Keratinocyte (primary cell): ENCODE measurements around the gene JAM3.

Source experiments
- EZH2 ChIP-seq: IDR thresholded peaks from one replicate; pipeline ENCODE4 v1.6.1; 2012; ENCODE audit warnings: inconsistent platforms, mild to moderate bottlenecking, low read length, moderate library complexity
- TF ChIP-seq, protein P1 (sequence below), 3 experiments: IDR thresholded peaks in 1 of 3; conservative IDR thresholded peaks in 1 of 3; optimal IDR thresholded peaks in 1 of 3; 2 replicates in 2 of 3; 3 replicates in 1 of 3; pipeline versions ENCODE3 to v1.5.1; 2011; ENCODE audit warnings: low read length in 3 of 3, mild to moderate bottlenecking in 3 of 3, moderate library complexity in 2 of 3, control low read depth in 1 of 3, inconsistent platforms in 1 of 3; ENCODE audit not compliant: insufficient read depth in 2 of 3; ENCODE audit errors: extremely low read depth in 1 of 3

DNA sequence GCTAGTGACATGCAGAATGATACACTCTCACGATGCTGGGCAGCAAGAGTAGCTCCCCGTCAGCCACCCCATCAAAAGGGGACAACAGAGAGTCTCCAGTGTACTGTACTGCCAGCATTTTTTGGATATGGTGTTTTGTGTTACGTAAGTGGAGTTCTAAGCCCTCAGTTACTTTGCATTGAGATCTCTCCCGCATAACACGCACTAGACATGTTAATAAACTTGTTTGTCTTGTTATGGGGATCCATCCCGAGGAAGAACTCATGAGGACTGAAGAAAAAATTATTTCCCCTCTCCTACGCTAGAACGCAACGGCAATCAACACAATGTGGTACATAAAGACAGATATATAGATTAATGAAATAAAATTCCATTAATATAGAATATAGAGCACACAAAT is 130.7 kb downstream of the JAM3 start:
- TF ChIP-seq, protein P1, sequence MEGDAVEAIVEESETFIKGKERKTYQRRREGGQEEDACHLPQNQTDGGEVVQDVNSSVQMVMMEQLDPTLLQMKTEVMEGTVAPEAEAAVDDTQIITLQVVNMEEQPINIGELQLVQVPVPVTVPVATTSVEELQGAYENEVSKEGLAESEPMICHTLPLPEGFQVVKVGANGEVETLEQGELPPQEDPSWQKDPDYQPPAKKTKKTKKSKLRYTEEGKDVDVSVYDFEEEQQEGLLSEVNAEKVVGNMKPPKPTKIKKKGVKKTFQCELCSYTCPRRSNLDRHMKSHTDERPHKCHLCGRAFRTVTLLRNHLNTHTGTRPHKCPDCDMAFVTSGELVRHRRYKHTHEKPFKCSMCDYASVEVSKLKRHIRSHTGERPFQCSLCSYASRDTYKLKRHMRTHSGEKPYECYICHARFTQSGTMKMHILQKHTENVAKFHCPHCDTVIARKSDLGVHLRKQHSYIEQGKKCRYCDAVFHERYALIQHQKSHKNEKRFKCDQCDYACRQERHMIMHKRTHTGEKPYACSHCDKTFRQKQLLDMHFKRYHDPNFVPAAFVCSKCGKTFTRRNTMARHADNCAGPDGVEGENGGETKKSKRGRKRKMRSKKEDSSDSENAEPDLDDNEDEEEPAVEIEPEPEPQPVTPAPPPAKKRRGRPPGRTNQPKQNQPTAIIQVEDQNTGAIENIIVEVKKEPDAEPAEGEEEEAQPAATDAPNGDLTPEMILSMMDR (optimal IDR thresholded peaks at IDR 0.05 in 1 of 3, IDR thresholded peaks at IDR 0.05 in 1 of 3, conservative IDR thresholded peaks at IDR 0.05 in 1 of 3; ENCODE audit: extremely low read depth in 1 of 3, insufficient read depth in 2 of 3, low read length in 3 of 3), result no peak
- no peak for TF ChIP-seq EZH2
